Raji (cell line): ENCODE measurements around the gene OMD.

Source experiments
- POLR2A ChIP-seq: IDR thresholded peaks from 2 replicates; pipeline ENCODE4 v1.6.1; 2011; ENCODE audit warnings: low read depth, low read length, control low read depth; ENCODE audit not compliant: insufficient read depth

OMD gene, protein sequence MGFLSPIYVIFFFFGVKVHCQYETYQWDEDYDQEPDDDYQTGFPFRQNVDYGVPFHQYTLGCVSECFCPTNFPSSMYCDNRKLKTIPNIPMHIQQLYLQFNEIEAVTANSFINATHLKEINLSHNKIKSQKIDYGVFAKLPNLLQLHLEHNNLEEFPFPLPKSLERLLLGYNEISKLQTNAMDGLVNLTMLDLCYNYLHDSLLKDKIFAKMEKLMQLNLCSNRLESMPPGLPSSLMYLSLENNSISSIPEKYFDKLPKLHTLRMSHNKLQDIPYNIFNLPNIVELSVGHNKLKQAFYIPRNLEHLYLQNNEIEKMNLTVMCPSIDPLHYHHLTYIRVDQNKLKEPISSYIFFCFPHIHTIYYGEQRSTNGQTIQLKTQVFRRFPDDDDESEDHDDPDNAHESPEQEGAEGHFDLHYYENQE

DNA sequence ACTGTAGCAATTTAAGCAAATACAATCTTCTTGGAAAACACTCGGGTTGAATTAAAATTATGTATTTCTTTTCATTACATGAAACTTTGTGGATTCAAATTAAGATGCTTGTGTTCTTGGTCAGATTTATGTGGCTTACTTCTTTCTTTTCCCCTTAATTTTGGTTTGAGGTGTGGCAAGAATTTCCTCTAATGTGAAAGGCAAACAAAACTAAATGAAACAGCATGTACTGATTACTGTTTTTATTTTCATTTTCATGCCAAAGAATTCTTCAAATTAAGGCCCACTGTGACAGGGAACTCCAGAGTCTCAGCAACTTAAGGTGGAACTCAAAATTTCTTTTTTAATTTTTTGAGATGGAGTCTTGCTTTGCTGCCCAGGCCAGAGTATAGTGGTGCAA is at the start of gene OMD:
Gene OMD, minus strand, starts transcription at position 132 of the 400 bp plus-strand sequence. CDS start 6,913 bp downstream, outside the sequence.
- no peak for TF ChIP-seq POLR2A

DNA sequence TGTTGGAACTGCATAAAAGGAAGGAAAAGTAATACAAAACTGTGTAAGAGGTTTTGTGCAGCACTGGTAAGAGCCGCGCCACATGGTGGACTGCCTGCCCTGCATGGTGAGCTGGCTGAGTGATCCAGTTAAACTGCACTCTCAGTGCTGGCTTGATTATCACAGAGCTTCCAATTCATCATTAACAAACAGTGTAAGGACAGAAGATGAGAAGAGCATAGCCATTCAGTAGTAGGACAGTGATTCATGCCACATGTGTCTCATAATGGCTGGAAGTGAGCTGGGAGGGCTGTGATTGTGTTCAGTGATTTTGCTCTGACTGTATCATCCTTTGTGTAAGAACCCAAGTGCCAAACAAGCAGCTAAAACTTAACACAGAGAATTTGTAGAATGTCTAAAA is 43.9 kb upstream of the OMD start:
- no peak for TF ChIP-seq POLR2A

GRCh38 chr9:92467511-92467910 is 43.2 kb upstream of the OMD start:
- TF ChIP-seq POLR2A = no peak

GRCh38 chr9:92467041-92467440 is 42.8 kb upstream of the OMD start:
- TF ChIP-seq POLR2A = no peak

DNA sequence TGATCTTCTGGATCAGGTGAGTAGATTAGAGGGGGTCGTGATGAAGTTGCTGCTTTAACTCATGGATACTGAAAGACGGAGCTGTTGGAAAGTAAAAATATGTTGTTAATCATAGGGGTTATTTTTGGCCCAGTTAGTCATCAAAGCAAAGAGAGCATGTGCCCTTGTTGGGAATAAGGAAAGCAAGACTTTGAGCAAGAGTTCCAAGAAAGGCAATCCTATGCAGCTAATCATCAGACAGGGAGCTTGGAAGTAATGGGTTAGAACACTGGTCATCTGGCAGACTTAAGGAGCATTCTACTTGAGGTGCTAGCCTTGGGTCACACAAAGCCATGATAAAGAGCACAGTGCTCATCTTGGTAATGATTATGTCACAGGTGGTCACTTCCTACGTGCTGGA is 39.7 kb upstream of the OMD start:
- no peak for TF ChIP-seq POLR2A

DNA sequence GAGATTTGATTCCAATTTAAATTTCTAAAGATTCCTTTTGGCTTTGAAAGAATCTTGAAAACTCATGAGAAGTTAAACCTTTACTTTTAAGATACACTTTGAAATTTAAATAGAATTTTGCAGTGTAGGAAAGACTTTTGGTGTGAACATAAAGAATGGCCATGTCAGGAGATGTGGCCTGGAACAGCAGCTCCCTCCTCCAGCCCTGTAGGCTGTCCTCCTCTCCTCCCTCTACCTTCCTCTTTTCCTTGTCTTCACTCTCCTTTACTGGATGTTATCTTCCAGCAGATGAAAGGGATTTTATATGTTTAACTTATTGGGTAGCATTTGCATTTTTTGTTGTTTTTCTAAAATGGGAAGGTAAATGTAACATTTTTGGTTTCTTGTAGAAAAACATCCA is 39.1 kb upstream of the OMD start:
- TF ChIP-seq POLR2A = no peak

DNA sequence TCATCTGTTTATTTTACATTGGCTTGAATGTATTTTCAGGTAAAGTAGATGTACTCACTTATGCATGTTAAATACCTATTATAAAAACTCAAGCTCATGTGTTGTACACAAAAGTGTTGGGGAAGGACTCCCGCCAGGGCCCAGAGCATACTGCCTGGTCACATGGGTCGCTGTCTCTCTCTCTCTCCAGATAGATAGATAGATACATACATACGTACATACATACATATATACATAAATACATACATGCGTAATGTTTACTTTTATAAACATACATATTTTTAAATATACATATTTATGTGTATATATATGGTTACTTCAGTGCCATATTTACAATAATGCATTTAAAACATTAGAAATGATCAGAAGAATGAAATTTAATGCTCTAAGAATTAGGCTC is 33.3 kb upstream of the OMD start:
- no peak for TF ChIP-seq POLR2A

GRCh38 chr9:92455217-92455616 is 30.9 kb upstream of the OMD start:
- no peak for TF ChIP-seq POLR2A

- TF ChIP-seq POLR2A = no peak
Observed at GRCh38 chr9:92446536-92446935, 22.3 kb upstream of the OMD start.

DNA sequence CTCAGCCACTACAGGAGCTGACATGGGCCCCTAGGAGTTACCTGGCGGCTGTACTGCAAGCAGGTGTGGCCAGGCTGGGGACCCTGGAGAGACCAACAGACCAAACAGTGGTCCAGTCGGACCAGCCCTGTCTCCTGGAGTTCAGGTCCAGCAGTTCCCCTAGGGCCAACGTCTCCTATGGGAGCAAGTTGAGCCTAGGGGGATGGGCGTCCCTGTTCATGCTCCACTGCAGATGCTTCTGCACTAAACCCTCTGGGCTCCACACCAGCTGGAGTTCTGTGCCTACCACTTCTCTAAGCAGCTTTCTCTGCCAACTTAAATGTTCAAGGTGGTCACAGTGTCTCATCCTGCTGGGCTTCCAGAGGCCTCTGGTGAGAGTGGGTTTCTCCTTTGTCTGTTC is 20.6 kb upstream of the OMD start:
- no peak for TF ChIP-seq POLR2A

GRCh38 chr9:92440751-92441046 is 16.4 kb upstream of the OMD start:
- TF ChIP-seq POLR2A = no peak

DNA sequence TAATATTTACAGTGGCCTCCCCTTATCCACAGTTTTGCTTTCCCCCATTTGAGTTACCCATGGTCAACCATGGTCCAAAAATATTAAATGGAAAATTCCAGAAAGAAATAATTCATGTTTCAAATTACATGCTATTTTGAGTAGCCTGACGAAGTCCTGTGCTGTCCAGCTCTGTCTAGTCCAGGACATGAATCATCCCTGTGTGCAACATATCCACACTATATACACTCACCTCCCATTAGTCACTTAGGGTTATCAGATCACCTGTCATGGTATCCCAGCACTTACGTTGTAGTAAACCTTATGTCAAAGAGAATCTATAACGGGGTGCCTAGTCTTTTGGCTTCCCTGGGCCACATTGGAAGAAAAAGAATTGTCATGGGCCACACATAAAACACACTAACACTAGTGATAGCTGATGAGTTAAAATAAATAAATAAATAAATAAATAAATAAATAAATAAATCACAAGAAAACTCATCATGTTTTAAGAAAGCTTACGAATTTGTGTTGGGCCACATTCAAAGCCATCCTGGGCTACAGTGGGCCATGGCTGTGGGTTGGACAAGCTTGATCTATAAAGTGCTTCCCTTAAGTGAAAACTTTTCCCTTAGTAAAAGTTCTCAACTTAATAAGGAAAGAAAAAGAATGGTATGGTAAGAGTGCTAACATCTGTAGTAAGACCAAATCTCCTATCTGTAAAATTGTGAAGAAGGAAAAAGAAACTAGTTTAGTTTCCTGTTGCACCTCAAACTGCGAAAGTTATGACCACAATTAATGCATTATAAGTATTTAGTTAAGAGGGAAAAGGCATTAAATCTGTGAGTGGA is 15.9 kb upstream of the OMD start:
- no peak for TF ChIP-seq POLR2A

DNA sequence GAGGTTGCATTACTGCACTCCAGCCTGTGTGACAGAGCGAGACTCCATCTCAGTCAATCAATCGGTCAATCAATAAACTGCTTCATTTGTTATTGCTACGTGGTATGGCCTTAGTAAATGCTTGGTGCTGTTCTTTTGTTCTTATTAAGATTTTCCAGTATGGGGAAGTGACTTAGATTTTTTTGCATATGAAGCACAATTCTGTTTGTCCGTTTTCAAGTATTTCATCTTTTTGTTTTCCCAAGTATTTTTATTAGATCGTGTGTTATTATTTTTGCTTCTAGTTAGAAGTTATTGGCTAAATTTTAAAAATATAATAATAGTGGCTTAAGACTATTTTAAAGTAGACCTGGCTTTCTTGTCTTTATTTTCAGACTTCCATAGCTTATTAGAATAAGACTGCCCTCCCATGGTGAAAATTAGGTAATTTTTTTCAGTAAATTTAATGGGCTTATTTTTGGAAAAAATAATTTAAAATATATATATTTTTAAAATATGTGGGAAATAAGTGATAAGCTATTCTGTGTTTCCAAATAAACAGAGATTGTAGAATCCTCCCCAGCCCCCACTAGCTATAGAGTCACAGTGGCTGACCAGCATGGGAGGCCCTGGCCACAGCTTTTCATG is 14.7 kb upstream of the OMD start:
- no peak for TF ChIP-seq POLR2A

- TF ChIP-seq POLR2A = no peak
Observed at GRCh38 chr9:92435263-92435662, 11.0 kb upstream of the OMD start.

DNA sequence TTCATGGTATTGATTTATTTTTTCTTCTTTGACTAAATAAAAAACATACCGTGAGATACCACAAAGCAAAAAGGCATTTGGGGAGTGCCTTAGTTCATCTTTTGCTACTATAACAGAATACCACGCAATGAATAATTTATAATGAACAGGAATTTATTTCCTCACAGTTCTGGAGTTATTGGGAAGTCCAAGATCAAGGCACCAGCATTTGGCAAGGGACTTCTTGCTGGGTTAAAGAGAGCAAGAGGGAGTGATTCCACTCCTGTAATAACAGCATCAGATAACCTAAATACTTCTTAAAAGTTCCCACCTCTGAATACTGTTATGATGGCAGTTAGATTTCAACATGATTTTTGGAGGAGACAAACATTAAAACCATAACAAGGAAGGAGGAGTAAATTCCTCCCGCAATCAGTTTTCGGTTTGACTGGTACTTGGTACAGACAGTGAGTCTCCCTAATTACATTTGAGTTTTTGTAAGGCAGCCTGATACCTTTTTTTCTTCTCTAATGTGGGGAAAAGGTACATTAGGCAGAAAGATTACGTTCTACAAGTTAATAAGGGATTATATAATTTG is 8.8 kb upstream of the OMD start:
- TF ChIP-seq POLR2A = no peak
